Body of pancreas (tissue), 4 donors: ENCODE data around the gene THSD4.

Experiments used
- CTCF ChIP-seq, 7 experiments: fragments of 450-650 bp in 4 of 7; fragments of 200-600 bp in 3 of 7; sonication (generic) in 3 of 7; IDR thresholded peaks; one replicate each; pipeline ENCODE4 v1.5.1; 2016 to 2019; ENCODE audit warnings: antibody characterized with exemption in 7 of 7
- POLR2A ChIP-seq, 3 donors: fragments of 450-650 bp; IDR thresholded peaks; one replicate each; pipeline ENCODE4 v1.6.1; 2016; ENCODE audit warnings: antibody characterized with exemption in 3 of 3, mild to moderate bottlenecking in 2 of 3

GRCh38 chr15:71203586-71204474 lies 88.6 kb downstream of the THSD4 start:
- TF ChIP-seq CTCF (IDR thresholded peaks at IDR 0.05): no peak
- no peak for TF ChIP-seq POLR2A (IDR thresholded peaks at IDR 0.05)
